Pons (tissue), 1 donor: ENCODE results near the gene EPB41L5.
A peak's percentile ranks its signal among the peaks of the same experiment; 100 is the strongest.
"Not testable (repeated sequence)": the region's sequence is repeated elsewhere in the genome, so short reads cannot be mapped to it uniquely, and the experiment has no call there.

ENCODE experiments used
- DNase-seq: peaks from one replicate; pipeline ENCODE4 v3.0.0-alpha.2; 2016; ENCODE audit warnings: low spot score

The EPB41L5 gene

DNA sequence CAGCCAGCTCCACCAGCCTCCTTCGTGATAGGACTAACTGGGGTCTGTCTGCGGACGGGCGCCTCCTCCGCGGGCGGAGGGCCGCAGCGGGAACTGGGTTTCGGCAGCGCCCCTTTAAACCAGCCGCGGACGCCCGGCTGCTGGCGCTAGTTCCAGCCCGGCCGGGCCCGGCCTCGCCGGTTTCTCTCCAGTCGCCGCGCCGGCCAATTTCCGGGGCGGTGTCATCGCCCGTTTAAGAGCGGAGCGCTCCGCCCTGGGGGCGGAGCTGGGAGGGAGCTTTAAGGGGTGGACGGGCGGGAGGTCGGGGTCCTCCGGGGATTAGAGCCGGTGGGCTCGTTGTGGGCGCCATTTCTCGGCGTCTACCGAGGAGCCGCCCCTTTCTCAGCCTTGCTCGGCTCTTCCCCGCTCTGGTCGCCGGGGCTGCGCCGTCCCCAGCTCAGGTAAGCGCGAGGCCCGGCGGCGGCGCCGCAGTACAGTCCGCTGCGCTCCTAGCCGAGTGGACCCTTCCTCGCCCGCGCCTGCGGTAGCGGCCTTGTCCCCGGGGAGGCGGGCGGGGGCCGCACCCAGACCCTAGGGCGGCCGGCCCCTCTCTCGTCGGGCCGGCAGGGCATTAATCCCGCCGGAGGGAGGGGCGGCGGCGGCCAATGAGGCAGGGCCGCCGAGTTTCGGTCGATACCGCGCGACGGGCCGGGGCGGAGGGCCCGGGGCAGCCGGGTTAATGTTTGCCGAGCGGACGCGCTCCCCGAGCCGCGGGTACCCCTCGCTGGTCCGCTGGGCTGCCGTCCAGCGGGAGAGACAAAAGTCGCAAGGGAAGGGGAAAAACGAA, at the start of gene EPB41L5:
EPB41L5 (plus strand) TSS at position 307 of the 826 bp plus-strand sequence. CDS start 6,008 bp downstream, outside the sequence.
- peak; percentile 86 for DNase-seq

- DNase-seq, result no peak
Observed at GRCh38 chr2:119981896-119982295, 31.0 kb upstream of the EPB41L5 start.

DNA sequence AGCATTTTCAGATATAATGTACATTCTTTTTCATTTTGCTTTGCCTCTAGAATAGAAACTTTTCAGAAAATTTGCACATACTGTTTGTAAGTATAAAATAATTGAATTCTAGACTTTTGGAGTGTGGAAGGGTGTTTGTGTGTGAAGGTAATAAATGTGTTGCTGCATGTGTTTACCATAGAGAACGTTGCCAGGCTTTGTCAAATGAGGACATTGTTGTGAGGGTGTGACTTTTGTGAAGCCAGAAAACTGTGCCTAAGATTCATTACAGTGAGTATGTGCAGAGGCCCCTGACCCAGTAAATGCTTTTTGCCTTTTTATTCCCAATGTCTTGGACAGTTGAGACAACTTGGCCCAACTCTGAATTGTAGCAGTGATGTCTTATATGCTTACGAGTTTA, 30.4 kb upstream of the EPB41L5 start:
- no peak for DNase-seq

- no peak for DNase-seq
Observed at GRCh38 chr2:119983108-119983507, 29.8 kb upstream of the EPB41L5 start.

DNA sequence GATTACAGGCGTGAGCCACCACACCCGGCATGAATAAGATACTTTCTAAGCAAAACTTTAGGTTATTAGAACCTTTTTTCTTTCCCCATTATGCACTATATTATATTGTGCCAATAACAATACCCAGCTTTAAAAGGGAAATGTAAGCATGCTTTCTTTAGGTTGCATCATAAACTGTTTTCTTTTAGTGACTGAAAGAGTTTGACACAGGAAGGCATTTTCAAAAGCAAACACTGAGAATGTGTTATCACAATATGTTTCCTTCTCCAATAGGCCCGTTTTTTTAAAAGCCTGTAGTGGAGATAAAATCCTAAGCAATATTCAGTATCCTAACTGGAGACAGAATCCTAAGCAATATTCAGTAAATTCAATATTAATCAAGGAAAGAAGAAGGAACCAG, 16.7 kb upstream of the EPB41L5 start:
- no peak for DNase-seq

DNA sequence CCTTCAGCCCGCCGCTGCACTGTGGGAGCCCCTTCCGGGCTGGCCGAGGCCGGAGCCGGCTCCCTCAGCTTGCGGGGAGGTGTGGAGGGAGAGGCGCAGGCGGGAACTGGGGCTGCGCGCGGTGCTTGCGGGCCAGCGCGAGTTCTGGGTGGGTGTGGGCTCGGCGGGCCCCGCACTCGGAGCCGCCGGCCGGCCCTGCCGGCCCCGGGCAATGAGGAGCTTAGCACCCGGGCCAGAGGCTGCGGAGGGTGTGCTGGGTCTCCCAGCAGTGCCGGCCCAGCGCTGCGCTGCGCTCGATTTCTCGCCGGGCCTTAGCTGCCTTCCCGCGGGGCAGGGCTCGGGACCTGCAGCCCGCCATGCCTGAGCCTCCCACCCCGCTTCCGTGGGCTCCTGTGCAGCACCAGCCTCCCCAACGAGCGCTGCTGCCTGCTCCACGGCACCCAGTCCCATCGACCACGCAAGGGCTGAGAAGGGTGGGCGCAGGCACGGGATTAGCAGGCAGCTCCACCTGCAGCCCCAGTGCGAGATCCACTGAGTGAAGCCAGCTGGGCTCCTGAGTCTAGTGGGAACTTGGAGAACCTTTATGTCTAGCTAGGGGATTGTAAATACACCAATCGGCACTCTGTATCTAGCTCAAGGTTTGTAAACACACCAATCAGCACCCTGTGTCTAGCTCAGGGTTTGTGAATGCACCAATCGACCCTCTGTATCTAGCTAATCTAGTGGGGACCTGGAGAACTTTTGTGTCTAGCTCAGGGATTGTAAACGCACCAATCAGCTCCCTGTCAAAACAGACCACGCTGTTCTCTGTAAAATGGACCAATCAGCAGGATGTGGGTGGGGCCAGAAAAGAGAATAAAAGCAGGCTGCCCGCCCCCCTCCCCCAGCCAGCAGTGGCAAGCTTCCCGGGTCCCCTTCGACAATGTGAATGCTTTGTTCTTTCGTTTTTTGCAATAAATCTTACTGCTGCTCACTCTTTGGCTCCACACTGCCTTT, 15.7 kb upstream of the EPB41L5 start:
- not testable (repeated sequence) for DNase-seq

DNA sequence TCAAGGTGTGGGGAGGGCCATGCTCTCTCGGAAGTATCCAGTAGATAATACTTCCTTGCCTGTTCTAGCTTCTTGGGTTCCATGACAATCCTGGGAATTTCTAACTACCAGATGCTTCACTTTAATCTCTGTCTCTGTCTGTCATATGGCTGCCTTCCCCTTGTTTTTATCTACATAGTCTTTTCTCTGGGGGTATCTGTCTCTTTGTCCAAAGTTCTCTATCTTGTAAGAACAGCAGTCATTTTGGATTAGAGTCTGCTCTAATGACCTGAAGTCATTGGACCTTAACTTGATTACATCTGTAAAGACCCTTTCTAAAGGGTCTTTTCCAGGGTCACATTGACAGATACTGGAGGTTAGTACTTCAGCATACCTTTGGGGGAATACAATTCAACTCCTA, 11.4 kb upstream of the EPB41L5 start:
- DNase-seq, result no peak

DNA sequence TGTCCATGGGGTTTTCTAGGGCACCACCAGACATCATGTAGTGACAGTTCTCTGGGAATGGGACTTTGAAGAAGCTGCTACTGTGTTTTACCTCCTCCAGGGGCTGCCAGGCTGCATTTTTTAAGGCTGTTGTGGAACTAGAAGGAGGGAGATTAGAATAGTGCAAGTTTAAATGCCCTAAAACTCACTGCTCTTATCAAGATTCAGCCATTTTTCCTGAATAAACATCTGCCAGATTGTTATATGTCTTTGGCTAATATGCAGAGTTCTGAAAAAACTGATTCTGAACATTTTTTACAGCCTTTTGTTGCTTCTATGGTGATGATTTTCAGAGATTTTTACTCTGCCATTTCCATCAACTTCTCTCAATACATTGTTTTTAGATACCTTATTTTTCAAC, 8.6 kb upstream of the EPB41L5 start:
- DNase-seq, result no peak

DNA sequence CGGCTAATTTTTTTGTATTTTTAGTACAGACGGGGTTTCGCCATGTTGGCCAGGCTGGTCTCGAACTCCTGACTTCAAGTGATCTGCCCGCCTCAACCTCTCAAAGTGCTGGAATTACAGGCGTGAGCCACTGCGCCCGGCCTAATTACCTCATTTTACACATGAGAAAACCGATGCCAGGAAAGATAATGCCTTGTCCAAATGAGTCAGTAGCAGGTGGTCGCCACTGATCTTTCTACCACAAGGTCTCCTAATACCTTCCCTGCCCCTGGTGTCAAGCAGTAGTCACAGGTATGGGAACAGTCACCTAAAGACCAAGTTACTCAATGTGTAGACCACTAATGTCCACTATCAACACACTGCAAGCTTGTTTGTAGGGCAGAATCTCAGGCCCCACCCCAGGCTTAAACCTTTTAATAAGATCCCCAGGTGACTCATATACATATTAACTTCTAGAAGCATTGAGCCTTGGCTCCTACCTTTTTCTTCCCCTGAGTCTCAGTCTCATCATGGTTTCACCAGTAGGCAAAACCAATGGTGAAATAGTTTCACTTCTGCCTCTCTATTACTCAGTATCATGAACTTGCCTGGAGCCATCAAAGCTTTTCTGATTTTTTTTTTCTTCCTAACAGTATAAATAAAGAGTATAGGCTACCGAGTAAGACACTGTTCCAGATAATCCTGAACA, 6.9 kb upstream of the EPB41L5 start:
- DNase-seq, result no peak

DNA sequence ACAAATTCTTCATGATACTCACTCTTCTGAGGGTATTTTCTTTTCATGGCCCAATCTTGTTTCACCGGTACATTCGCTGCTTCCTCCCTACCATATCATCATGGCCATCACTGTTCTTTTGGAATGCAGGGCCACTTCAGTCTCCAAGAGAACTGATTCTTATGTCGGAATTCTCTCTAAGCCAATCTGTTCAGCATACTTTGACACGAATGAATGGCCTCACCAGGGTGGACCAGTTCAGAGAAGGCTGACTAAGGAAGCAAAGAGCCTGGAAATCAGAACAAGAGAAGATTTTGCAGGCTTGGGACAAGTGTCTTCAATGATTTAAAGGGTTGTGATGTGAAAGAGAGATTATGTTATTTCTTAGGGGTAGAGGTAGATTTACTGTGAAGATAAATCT, 5.0 kb upstream of the EPB41L5 start:
- no peak for DNase-seq

GRCh38 chr2:120012363-120012762, 514 bp upstream of the EPB41L5 start:
- no peak for DNase-seq

DNA sequence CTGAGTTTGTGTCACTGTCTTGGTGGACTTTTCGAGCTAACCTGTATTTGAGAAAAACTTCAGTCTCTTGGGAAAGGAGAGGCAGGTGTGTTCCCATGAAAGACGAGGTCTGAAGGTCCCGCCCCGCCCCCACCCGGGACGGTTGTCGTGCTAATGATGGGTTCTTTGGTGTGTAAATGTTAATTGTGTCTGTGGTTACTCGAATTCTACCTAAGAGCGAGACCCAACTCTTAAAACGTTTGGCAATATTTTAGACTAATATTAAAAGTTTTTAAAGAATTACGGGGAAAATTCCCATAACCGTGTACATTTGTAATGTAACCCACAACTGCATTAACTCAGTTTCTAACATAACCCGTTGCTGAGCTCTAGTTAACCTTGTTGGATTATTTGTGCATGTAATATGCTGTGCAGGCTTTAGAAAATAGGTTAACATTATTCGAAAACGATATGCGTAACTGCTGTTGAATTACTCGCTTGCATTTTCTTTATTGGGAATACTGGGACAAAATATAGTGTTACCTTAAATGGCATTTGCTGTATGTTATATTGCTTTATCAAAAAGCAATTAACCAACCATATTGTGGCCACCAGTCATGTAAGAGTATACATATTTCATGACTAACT, 833 bp downstream of the EPB41L5 start:
- DNase-seq, result peak; percentile 11

- DNase-seq, result peak; percentile 19
Observed at GRCh38 chr2:120014226-120014980, 1.5 kb downstream of the EPB41L5 start.

DNA sequence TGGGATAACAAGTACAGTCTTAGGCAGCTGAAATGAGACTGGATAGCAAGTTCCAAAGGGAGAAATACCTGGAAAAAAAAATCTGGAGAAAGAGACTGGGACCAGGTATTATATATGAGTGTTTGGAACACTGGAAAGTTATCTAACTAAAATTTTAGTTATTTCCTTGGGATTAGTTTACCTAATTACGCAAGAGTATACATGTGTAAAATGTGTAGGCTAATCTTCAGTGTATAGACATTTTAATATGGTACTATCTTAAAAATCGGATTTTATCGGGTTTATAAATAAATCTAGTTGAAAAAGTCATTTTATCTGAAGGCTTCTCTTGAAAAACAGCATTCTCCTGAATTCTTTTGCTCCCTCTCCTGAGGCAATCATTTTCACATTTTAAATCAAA, 3.9 kb downstream of the EPB41L5 start:
- DNase-seq, result no peak

DNA sequence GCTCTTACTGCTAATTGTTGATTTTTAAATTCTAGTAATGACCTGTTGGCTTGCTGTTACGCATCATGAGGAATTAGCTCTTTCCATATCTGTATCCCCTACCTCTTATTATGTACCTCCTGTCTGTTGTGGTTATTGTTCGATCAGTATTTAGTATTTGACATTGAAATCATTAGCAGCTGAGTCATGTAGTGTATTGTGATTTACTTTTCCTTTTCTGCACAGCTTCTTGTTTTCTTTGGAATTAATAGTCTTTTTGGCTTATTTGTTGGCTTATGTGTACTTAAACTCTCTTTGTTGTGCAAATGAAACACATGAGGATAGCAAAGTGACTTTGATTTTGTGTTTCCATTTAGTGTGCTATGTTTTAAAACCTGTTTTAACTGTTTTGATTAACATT, 4.3 kb downstream of the EPB41L5 start:
- no peak for DNase-seq

GRCh38 chr2:120018549-120018948, 5.7 kb downstream of the EPB41L5 start:
- no peak for DNase-seq

DNA sequence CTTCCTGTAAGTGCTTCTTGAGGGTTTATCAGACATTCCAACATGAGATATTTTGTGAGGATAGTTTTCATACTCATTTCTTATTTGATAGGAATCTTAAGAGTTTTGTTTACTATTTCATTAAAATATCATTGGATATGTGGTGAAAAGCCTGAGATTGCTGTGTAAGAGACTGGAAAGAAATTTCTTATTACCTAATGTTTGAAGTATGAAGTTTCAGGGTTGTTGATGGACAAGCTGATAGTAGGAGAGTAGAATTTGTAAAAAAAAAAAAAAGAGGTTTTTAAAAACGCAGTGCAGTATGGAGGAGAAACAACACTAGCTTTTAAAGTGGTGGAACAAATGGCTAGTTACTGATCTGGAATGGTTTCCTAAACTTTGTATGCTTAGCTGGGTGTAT, 7.7 kb downstream of the EPB41L5 start:
- DNase-seq, result no peak

GRCh38 chr2:120022505-120022904, 9.6 kb downstream of the EPB41L5 start:
- not testable (repeated sequence) for DNase-seq

DNA sequence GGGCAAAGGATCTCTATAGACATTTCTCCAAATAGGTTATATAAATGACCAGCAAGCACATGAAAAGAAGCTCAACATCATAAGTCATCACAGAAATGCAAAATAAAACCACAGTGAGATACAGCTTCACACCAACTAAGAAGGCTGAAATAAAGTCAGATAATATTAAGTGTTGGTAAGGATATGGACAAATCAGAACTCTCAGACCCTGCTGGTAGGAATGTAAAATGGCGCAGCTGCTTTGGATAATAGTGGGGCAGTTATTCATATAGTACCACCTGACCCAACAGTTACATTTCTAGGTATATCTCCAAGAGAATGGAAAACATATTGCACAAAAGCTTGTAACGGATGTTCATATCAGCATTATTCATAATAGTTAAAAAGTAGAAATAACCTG, 14.0 kb downstream of the EPB41L5 start:
- DNase-seq, result no peak

GRCh38 chr2:120028795-120029194, 15.9 kb downstream of the EPB41L5 start:
- DNase-seq, result no peak
